ENCODE measurements around the gene PLCB1. TPM values are rescaled to one million over a fixed set of nuclear protein-coding genes. Genes with fewer than 3 reads are reported as not detected.

The PLCB1 gene
- total RNA-seq, 1 donor from 2014 or later: 37.4 TPM

GRCh38 chr20:8246153-8246552, 114.1 kb downstream of the PLCB1 start:
- no peak overlapping the region for H3K4me3 Mint-ChIP-seq (ENCODE audit: unreplicated experiment)
- no peak for DNase-seq
- peaks cover 9% of the 10 kb centered on the region for H3K4me1 Mint-ChIP-seq (ENCODE audit: low read depth, unreplicated experiment)
- no peak overlapping the region for H3K27ac Mint-ChIP-seq (ENCODE audit: unreplicated experiment)
- H3K9me3 Mint-ChIP-seq (ENCODE audit: unreplicated experiment): no peaks in the 10 kb centered on the region
- H3K36me3 Mint-ChIP-seq (ENCODE audit: unreplicated experiment): no peaks in the 10 kb centered on the region
- H3K27me3 Mint-ChIP-seq (ENCODE audit: unreplicated experiment): no peaks in the 10 kb centered on the region
- no peak for TF ChIP-seq CTCF (IDR thresholded peaks at IDR 0.05; ENCODE audit: partially characterized antibody, unreplicated experiment)

GRCh38 chr20:8246716-8247115, 114.7 kb downstream of the PLCB1 start:
- Mint-ChIP-seq H3K4me3 (ENCODE audit: unreplicated experiment) (no peak overlapping the region), H3K27me3 (ENCODE audit: unreplicated experiment) (no peaks in the 10 kb centered on the region), H3K4me1 (ENCODE audit: low read depth, unreplicated experiment) (peaks cover 10% of the 10 kb centered on the region), H3K9me3 (ENCODE audit: unreplicated experiment) (no peaks in the 10 kb centered on the region), H3K36me3 (ENCODE audit: unreplicated experiment) (no peaks in the 10 kb centered on the region), H3K27ac (ENCODE audit: unreplicated experiment) (no peak overlapping the region)
- DNase-seq: no peak
- no peak for TF ChIP-seq CTCF (IDR thresholded peaks at IDR 0.05; ENCODE audit: partially characterized antibody, unreplicated experiment)

- Mint-ChIP-seq H3K27me3 (ENCODE audit: unreplicated experiment) (no peaks in the 10 kb centered on the region), H3K9me3 (ENCODE audit: unreplicated experiment) (no peaks in the 10 kb centered on the region), H3K27ac (ENCODE audit: unreplicated experiment) (no peak overlapping the region), H3K36me3 (ENCODE audit: unreplicated experiment) (no peaks in the 10 kb centered on the region), H3K4me1 (ENCODE audit: low read depth, unreplicated experiment) (peaks cover 13% of the 10 kb centered on the region), H3K4me3 (ENCODE audit: unreplicated experiment) (no peak overlapping the region)
- no peak for DNase-seq
- TF ChIP-seq CTCF (IDR thresholded peaks at IDR 0.05; ENCODE audit: partially characterized antibody, unreplicated experiment): no peak
Measured at GRCh38 chr20:8248051-8248450, 116.0 kb downstream of the PLCB1 start.

GRCh38 chr20:8249634-8250033, 117.6 kb downstream of the PLCB1 start:
- TF ChIP-seq CTCF (IDR thresholded peaks at IDR 0.05; ENCODE audit: partially characterized antibody, unreplicated experiment): no peak
- H3K4me1 Mint-ChIP-seq (ENCODE audit: low read depth, unreplicated experiment): peaks cover 13% of the 10 kb centered on the region
- no peak overlapping the region for H3K4me3 Mint-ChIP-seq (ENCODE audit: unreplicated experiment)
- H3K9me3 Mint-ChIP-seq (ENCODE audit: unreplicated experiment): no peaks in the 10 kb centered on the region
- no peak for DNase-seq
- H3K36me3 Mint-ChIP-seq (ENCODE audit: unreplicated experiment): no peaks in the 10 kb centered on the region
- H3K27ac Mint-ChIP-seq (ENCODE audit: unreplicated experiment): no peak overlapping the region
- H3K27me3 Mint-ChIP-seq (ENCODE audit: unreplicated experiment): no peaks in the 10 kb centered on the region

- Mint-ChIP-seq H3K36me3 (ENCODE audit: unreplicated experiment) (no peaks in the 10 kb centered on the region), H3K27me3 (ENCODE audit: unreplicated experiment) (no peaks in the 10 kb centered on the region), H3K4me3 (ENCODE audit: unreplicated experiment) (no peak overlapping the region), H3K9me3 (ENCODE audit: unreplicated experiment) (no peaks in the 10 kb centered on the region), H3K27ac (ENCODE audit: unreplicated experiment) (no peak overlapping the region), H3K4me1 (ENCODE audit: low read depth, unreplicated experiment) (peaks cover 13% of the 10 kb centered on the region)
- TF ChIP-seq CTCF (IDR thresholded peaks at IDR 0.05; ENCODE audit: partially characterized antibody, unreplicated experiment): no peak
- no peak for DNase-seq
Measured at GRCh38 chr20:8250539-8251200, 118.6 kb downstream of the PLCB1 start.
